DMS53 (cell line): ENCODE measurements around the gene USP6NL.

Experiments used
- DNase-seq: peaks from one replicate; lab custom pipeline; 2025; lab: John Stamatoyannopoulos, UW

Gene USP6NL

DNA sequence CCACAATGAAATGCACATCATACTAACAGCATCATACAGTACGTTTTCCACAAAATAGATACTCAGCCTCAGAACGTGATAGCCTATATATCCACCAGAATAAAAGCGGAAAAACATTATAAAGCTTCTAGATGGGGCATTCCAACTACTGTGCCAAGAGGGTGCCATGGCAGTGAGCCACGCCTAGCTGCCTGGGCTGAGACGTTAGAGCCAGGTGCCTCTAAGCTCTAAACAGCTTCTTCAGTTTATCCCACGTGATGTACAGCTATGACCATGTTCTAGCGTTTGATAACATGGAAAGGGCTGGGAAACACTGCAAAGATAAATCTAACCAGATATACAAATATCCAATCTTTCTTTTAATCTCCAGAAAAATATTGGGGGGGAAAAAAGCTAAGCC lies 17.8 kb downstream of the USP6NL start:
- DNase-seq = no peak

DNA sequence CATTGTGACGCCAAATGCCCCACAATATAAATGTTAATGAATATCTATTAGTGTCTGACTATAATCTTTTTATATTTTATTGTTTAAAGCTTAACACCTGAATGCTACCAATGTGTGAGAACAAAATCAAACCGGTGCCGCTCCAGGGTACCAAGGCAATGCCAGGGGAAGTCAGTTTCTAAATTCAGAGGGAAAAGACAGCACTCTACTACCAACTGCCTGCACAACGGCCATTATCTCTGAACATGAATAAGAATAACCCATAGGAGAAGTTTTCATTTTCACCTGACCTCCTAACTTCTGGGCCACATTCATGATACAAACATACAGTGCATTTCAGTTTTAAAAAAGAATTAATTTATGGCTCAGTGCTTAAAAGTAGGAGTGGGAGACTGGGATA lies 21.7 kb downstream of the USP6NL start:
- no peak for DNase-seq

DNA sequence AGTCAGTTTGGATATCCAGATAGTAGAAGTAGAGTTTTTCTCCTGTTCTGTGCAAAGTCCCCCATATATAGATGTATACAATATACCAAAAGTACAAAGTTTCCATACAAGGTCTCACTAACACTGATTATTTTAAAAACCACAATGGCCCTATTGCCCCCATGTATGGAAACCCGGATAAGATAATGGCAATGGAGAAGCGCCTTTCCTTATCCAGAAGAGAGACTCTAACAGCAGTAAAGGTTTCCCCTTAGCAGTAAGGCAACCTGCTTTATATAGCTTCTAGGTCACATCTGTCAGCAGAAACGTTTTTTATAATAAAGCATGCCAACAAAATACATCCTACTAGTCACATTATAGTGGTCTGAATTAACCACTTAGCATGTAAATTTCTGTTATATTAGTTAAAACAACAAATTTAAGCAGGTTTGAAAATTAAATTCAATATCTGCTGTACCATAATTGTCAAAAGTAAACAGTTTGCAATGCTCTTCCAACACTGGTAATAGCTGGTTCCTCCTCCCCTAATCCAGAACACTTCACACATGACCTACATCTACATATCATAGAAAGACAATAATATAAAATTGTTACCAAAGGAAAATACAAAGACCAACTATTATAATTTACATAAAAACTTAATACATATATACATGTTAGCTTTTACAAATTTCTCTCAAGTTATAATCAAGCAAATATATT lies 22.4 kb downstream of the USP6NL start:
- DNase-seq = peak; percentile 37

DNA sequence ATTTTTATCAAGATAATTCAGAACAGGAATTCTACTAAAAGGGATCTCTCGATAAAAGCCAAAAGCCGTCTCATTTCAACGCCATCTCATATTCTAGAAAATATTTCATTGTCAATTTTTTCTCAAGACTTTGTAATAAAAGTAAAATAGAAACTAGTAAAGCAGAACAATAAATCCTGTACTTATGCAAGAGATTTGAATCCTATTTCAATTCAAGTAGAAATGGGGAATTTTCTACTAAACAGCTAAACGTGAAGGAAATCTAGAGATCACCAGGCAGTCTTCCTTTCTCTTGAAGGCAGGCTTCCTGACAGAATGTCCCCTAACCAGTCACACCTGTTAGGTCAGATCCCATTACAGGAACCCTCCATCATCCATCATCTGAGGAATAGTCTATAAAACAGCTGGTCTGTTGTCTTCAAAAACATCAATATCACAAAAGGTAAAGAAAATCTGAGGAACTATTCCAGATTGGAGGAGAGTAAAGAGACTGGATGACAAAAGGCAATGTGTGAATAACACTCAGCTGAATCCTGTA lies 23.7 kb downstream of the USP6NL start:
- DNase-seq = peak; percentile 83

DNA sequence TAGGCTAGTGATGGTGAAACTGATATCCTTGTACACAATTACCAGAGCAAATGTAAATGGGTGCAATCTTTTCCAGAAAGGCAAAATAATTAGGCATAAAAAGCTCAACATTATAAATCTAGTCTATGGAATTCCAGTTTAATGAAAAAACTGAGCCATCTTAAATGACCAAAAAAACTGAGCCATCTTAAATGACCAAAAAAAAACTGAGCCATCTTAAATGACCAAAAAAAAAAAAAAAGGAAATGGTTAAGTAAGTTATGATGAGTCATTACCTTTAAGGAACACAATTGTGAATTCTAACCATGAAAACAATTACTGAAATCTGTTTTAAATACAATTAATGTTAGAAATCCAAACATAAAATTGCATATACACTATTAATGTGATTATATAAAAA lies 25.3 kb downstream of the USP6NL start:
- DNase-seq = no peak

DNA sequence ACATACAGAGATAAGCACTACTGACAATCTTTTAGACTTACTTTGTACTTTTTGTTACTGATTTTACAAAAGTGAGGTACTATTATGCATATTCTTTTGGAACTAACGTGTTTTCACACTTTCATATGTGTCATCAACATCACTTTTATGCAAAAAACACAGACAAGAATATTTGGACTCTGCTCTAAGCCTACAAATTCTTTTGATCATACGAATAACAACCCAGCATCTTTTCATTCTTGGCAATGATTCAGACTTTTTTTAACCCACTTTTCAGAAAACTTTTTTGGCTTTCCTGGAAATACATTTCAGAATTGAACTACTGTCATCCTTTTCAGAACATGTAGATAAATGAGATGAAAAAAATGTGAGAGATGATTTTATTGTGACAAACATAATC lies 30.2 kb downstream of the USP6NL start:
- no peak for DNase-seq

GRCh38 chr10:11579885-11580284 lies 31.6 kb downstream of the USP6NL start:
- no peak for DNase-seq

- no peak for DNase-seq
Observed at GRCh38 chr10:11578802-11579255, 32.6 kb downstream of the USP6NL start.

DNA sequence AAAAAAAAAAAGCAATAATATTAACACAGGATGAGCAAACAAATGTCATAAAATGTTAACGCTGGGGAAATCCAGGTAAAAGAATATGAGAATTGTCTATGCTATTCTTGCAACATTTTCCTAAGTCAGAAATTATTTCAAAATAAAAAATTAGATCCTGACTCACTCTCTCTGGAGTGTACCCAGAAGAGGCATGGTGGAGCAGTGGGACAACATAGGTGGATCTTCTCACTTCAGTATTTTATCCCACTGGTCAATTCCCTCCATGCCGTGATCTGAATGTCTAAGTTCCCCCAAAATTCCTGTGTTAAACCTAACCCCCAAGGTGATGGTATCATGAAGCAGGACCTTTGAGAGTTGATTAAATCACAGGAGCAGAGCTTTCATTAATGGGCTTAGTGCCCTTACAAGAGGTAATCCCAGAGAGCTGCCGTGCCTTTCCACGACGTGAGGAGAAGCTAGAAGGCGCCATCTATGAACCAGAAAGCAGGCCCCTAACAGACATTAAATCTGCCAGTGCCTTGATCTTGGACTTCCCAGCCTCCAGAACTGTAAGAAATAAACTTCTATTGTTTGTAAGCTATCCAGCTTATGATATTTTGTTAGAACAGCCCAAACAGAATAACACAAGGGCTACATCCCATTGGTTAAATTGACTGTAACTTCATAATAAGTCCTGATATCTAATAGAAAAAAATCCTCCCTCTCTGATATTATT lies 35.2 kb downstream of the USP6NL start:
- DNase-seq = peak; percentile 30

- DNase-seq = no peak
Observed at GRCh38 chr10:11573497-11573896, 38.0 kb downstream of the USP6NL start.

DNA sequence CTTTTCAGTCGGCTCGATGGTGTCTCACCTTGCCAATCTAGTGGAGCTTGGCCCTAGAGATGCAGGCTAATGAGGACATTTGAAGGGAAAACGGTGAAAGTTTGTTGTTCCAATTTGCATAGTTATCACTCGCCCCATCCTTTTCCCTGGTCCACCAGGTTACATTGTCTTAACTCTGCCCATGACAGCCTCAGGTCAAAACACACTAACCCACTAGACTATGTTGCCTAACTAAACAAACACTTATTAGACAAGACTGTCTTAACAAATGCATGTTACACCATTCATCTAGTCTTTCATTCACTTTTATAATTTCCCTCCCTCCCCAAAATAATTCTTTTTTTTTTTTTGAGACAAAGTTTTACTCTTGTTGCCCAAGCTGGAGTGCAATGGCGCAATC lies 40.7 kb downstream of the USP6NL start:
- no peak for DNase-seq

GRCh38 chr10:11569471-11569870 lies 42.0 kb downstream of the USP6NL start:
- DNase-seq = no peak

DNA sequence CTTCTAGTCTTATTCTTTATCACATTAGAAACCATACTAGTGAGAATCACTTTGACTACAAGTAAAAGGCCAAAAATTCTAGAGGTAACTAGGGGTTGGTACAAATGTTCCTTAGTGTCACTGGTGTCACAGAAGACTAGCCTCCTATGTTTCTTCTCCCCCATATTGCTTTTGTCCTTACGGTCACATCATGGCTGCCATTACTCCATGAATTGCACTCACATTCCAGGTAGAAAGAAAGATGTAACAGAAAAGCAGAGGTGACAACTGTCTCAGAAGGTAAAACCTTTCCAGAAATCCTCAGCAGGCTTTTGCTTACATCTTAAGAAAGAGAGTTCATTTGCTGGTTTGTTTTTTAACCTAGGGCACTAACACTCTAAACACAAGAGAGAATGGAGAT lies 42.9 kb downstream of the USP6NL start:
- DNase-seq = no peak

- no peak for DNase-seq
Observed at GRCh38 chr10:11564741-11565140, 46.7 kb downstream of the USP6NL start.

DNA sequence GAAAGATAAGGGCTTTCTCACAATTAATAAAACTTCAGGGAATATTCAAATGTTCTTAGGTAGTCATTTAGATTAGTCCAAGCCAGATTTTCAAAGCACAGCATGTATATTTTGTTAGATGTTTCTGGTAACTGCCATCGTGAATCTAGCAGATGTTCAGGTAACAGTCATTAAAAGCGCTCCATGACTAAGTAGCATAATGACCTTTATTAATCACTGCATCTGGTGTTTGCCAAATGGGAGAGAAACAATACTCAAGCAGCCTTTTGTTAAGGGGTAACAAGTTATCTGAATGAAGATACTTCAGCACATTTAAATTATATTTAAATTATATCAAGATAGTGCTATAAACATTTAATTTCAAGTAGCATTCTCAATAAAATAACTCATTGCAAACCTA lies 47.5 kb downstream of the USP6NL start:
- no peak for DNase-seq

- no peak for DNase-seq
Observed at GRCh38 chr10:11562888-11563287, 48.6 kb downstream of the USP6NL start.

GRCh38 chr10:11560076-11560709 lies 51.3 kb downstream of the USP6NL start:
- DNase-seq = peak; percentile 53

DNA sequence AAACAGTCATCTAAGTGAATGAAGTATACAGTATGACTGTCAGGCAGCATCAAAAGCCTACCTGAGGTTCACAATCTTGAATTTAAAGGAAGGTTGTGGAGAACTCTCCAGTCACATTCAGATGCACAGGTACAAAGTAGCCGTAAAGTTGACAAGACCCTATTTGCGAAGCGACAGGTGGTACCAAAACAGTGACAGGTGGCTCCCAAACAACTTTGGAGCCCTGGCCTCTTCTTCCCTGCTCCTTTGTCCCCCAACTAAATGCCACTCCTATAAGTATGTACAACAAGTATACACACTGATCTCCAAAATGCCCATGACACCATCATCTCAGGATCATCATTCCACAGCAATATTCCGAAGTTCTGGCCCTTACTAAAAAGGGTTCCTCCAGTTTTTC lies 53.5 kb downstream of the USP6NL start:
- no peak for DNase-seq

- DNase-seq = no peak
Observed at GRCh38 chr10:11557513-11557912, 53.9 kb downstream of the USP6NL start.

DNA sequence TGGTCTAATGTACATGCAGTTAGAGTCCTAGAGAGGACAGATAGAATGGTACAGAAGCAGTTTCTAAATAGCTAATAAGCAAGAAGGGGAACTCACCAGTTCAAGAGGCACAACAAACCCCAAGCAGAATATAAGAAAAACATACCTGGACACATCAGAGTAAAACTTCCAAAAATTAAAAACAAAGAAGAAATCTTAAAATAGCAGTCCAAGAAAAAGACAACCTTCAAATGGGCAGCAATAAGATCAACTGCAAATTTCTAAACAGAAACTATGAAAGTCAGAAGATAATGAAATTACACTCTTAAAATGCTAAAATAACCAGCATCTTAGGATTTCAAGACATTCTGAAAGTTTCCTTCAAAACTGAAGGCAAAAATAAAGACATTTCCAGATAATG lies 55.9 kb downstream of the USP6NL start:
- no peak for DNase-seq

GRCh38 chr10:11553773-11554381 lies 57.6 kb downstream of the USP6NL start:
- no peak for DNase-seq

- DNase-seq = peak; percentile 81
Observed at GRCh38 chr10:11551916-11552602, 59.4 kb downstream of the USP6NL start.
